ENCODE data around the gene MRPL27. TPM values are rescaled to one million over a fixed set of nuclear protein-coding genes. Genes with fewer than 3 reads are reported as not detected.
A peak's percentile ranks its signal among the peaks of the same experiment; 100 is the strongest.
"Not testable (repeated sequence)": the region's sequence is repeated elsewhere in the genome, so short reads cannot be mapped to it uniquely, and the experiment has no call there.

The MRPL27 gene
- total RNA-seq: 42.1 and 55.8 TPM in 2 replicates

- DNase-seq (ENCODE audit: low read depth in 2 of 2): peak; percentile 87
These were observed at the start of gene MRPL27, which contains the start of gene EME1 for GRCh38 chr17:50372758-50373556. Gene MRPL27, minus strand, starts transcription at chr17:50373184. Its CDS starts 14 bp downstream, at chr17:50373170. Gene EME1, plus strand, starts transcription at chr17:50373229. Its CDS starts 1,980 bp downstream, at chr17:50375209.

DNA sequence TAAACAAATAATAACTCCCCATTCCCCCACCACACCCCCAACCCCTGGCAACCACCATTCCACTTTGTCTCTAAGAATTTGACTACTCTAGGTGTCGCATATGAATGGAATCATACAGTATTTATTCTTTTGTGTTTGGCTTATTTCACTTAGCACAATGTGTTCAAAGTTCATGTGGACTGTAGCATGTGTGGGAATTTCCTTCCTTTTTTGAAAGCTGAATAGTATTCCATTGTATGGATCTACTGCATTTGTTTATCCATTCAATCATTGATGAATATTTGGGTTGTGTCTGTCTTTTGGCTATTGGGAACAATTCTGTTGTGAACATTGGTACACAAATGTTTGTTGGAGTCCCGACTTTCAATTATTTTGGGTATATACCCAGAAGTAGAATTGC is 49.8 kb upstream of the MRPL27 start:
- no peak for DNase-seq (ENCODE audit: low read depth in 2 of 2)

DNA sequence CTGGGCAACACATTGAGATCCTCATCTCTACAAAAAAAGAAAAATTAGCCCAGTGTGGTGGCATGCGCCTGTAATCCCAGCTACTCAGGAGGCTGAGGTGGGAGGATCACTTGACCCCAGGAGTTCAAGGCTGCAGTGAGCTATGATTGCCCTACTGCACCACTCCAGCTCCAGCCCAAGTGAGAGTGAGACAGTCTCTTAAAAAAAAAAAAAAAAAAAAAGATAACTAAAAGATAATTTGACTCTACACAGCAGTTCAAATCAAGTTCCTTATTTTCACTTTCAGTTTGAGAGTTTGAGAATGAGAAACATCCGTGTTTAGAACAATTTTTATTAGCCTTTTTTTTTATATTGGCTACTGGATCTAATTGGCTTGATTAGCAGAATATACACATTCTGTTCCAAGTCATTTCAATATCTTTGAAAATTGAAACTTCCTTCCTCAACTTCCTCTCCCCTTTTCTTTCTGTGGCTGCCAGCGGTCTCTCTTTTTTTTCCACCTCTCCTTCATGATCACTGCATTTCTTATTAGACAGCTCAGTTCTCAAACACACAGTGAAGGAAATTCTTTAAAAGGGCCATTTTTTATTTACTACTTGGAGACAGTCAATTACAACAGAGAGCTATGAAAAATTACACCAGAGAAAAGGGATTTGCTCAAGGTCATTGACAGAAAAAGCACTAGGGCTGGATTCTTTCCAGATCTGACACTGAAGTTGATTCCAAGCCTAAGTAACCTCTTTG is 48.5 kb upstream of the MRPL27 start:
- peak; percentile 33 to 38 for DNase-seq (ENCODE audit: low read depth in 2 of 2)

- no peak for DNase-seq (ENCODE audit: low read depth in 2 of 2)
These were observed 47.6 kb upstream of the MRPL27 start for GRCh38 chr17:50420419-50421112.

DNA sequence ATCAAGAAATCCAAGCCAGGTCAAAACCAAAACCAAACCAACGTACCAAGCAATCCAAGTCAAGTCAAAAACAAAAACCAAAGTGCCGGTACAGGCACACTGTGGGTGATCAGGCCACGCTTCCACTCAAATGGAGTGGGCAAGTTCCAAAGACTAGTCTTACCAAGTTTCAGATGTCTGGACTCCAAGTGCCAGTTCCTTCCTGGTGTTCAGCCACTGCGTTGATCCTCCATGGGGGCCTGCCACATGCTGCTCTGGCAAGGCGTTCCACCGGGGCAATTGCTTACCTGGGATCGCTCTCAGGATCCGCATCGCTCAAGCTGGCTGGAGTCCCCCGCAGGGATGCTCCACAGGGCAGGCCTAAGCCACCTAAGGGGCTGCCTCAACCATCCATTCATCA is 46.6 kb upstream of the MRPL27 start:
- not testable (repeated sequence) for DNase-seq (ENCODE audit: low read depth in 2 of 2)

- DNase-seq (ENCODE audit: low read depth in 2 of 2): peak in 1 of 2 donors; percentile 18
These were observed 41.8 kb upstream of the MRPL27 start for GRCh38 chr17:50414808-50415207.

DNA sequence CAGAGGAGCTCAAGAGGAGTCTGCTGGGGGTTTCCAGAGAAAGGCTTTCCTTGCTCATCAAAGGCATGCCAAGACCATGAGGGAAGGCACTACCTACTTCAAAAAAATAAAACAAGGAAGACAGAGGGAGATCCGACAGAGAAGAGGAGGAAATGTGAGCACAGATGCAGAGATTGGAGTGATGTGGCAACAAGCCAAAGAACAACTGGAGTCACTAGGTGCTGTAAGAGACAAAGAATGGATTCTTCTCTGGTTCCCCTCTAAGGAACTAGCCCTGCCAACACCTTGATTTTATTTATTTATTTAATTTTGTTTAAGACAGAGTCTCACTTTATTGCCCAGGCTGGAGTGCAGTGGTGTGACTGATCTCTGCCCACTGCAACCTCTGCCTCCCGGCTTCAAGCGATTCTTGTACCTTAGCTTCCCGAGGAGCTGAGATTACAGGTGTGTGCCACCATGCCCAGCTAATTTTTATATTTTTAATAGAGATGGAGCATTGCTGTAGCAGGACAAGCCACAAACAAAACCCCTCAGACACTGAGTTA is 39.3 kb upstream of the MRPL27 start:
- DNase-seq (ENCODE audit: low read depth in 2 of 2): no peak

DNA sequence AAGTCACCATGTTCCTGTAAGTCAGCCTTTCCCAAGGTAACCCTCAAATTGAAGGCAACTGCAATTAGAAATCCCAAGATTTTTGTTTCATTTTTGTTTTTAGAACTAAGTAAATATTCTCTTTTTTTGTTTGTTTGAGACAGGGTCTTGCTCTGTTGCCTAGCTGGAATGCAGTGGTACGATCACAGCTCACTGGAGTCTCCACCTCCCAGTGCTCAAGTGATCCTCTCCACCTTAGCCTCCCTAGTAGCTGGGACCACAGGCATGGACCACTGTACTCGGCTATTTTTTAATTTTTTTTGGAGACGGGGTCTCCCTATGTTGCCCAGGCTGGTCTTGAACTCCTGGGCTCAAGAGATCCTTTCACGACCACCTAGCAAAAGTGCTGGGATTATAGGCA is 34.9 kb upstream of the MRPL27 start:
- no peak for DNase-seq (ENCODE audit: low read depth in 2 of 2)

GRCh38 chr17:50406578-50406977 is 33.6 kb upstream of the MRPL27 start:
- DNase-seq (ENCODE audit: low read depth in 2 of 2): no peak

GRCh38 chr17:50405351-50405750 is 32.4 kb upstream of the MRPL27 start:
- not testable (repeated sequence) for DNase-seq (ENCODE audit: low read depth in 2 of 2)

DNA sequence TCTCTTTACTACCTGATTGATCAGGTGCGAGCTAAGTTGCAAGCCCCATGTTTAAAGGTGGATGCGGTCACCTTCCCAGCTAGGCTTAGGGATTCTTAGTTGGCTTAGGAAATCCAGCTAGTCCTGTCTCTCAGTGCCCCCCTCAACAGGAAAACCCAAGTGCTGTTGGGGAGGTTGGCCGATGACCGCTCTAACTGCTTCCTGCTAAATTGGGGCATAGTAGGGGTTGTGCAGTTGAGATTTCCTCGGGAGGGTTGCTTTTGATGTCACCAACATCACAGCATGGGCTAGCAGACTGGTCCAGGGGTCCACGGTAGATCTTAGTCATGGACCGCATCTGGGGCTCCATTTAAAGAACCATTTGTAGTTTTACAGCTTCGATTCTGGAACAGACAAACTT is 26.6 kb upstream of the MRPL27 start:
- not testable (repeated sequence) for DNase-seq (ENCODE audit: low read depth in 2 of 2)

GRCh38 chr17:50398672-50399071 is 25.7 kb upstream of the MRPL27 start:
- not testable (repeated sequence) for DNase-seq (ENCODE audit: low read depth in 2 of 2)

- no peak for DNase-seq (ENCODE audit: low read depth in 2 of 2)
These were observed 24.9 kb upstream of the MRPL27 start for GRCh38 chr17:50397919-50398285.

DNA sequence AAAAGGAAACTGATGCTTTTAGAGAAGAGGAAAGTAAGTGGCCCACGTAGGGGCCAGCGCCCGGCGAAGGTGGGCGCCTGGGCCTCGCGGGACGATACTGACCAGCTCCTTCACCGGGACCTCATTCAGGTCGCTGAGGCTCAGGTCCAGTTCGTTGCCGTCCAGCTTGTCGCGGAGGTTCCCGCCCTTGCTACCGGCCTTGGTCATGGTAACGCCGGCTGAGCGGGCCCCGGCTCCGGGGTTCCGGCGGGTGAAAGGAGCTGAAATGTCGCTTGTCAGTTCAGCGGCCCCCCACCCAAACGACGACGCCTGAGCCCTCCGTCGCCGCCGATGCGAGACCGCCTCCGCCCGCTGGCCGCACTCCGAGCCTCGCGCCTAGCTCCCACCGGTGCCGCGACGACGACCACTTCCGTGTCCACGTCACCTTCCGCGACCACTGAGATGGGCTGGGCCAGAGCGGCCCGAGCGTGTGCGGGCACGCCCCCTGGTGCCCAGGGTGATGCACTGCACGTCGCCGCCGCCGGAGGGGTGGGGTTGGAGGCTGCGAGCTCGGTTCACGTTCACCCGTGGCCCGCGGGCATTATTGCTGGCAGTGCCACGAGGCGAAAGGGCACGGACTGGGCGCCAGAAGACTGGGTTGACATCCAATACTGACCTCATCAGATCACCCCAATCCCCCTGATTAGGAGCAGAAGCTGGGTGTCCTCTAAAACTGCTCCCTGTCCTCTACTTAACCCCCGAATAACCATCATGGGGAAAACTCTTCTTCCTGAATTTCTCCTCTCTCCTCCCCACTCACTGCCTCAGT is 24.3 kb upstream of the MRPL27 start, which contains the start of gene LRRC59:
Gene LRRC59 (minus strand): TSS at position 413 of the 808 bp plus-strand sequence. CDS start 206 bp downstream, at position 207.
- DNase-seq (ENCODE audit: low read depth in 2 of 2): peak; percentile 86 to 92

DNA sequence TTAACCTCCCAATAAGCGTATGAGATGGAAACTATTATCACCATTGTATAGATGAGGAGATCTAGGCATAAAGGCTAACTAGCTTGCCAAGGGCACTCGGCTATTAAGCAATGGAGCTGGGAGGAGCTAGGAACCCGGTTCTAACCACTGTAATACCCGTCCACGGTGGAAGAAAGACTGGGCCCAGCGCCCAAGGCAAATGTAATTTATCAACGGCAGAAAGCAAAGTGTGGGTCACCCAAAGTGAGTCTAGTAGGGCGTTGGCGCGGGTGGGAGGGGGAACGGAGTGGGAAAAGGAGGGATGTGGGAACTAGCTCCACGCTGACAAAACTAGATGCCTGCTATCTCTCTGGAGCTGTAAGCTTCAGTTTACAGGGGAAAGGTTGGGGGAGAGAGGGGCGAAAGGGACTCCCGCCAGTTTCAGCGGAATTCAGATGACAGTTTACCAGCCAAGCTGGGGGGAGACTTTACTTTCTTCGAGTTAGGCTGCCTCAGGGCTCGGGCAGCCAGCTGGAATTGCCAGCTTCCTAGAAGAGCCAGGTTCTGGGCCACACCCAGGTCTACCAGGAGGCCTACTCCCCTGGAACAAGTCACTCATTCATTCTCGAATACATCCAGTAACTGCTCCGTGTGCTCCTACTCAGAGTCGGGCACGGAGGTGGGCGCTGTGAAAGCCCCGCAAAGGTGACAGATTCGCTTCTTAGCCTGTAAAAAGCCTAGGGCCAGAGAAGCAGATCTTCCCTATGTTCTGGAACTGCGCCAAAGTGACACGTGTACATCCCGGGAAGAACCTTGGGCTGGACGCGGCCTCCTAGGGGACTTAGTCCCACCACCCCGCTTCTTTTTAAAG is 23.5 kb upstream of the MRPL27 start:
- DNase-seq (ENCODE audit: low read depth in 2 of 2): peak; percentile 59

DNA sequence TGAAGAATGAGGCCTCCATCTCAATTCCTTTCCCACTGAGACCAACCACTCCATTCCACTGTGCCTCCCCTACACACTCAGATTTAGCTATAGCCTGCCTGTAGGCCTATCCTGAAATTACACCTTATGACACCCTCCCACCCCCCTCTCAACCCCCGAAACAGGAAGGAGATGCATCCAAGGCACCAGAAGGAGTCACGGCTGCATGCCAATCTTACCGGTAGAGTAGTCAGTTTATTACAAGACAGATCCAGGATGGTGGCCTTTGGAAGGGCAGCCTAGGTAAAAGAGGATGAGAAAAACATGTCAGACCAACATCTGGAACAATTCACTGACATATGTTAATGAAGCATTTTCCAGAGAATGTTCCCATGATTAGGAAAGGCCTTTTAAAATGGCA is 21.7 kb upstream of the MRPL27 start:
- DNase-seq (ENCODE audit: low read depth in 2 of 2): peak in 1 of 2 donors; percentile 32

GRCh38 chr17:50393700-50394099 is 20.7 kb upstream of the MRPL27 start:
- no peak for DNase-seq (ENCODE audit: low read depth in 2 of 2)

DNA sequence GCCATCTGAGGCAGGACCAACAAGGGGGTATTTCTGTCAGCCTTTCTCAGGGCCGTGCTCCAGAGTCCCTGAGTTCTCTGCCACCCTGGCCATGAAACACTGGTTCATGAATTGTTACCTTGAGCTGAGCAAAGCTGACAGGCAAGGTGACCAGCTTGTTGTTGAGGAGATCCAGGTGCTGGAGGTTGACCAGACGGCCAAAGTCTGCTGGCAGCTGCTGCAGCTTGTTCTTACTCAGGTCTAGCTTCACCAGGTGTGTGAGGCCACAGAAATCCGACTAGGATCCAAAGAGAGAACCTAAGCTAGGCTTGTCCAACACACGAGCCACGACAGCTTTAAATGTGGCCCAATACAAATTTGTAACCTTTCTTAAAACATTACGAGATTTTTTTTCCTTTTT is 19.6 kb upstream of the MRPL27 start:
- no peak for DNase-seq (ENCODE audit: low read depth in 2 of 2)

DNA sequence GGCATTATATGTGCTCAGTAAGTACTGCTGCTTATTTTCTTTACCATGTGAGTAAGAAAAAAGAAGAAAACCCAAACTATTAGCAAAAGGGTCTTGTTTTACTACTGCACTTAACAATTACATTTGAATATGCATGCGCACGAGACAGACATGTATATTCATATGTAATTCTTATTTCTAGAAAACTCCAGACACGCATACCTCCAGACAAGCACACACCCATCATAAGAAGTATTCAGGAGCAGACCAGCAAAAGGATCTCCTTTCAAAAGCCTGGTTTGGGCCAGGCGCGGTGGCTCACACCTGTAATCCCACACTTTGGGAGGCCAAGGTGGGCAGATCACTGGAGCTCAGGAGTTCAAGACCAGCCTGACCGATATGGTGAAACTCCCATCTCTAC is 16.6 kb upstream of the MRPL27 start:
- DNase-seq (ENCODE audit: low read depth in 2 of 2): no peak

GRCh38 chr17:50388728-50389127 is 15.7 kb upstream of the MRPL27 start:
- no peak for DNase-seq (ENCODE audit: low read depth in 2 of 2)
